Neuronal stem cell (in vitro differentiated cells): Measurements from ENCODE around the gene RAB6B.

Experiments used
- DNase-seq: peaks from one replicate; pipeline ENCODE4 v3.0.0-alpha.2; 2013; ENCODE audit warnings: low spot score
- H2AFZ ChIP-seq: one replicate; pipeline ENCODE4 v1.6.1; 2013; ENCODE audit warnings: mild to moderate bottlenecking, low read length, inconsistent platforms
- H2AK5ac ChIP-seq: 2 replicates; pipeline ENCODE4 v1.6.1; 2013; ENCODE audit warnings: low read depth, mild to moderate bottlenecking, inconsistent platforms, low read length, moderate library complexity, mixed read lengths
- H2BK120ac ChIP-seq: 2 replicates; pipeline ENCODE4 v1.6.1; 2013; ENCODE audit warnings: low read depth, mild to moderate bottlenecking, inconsistent platforms, low read length, moderate library complexity, mixed read lengths
- H2BK12ac ChIP-seq: one replicate; pipeline ENCODE4 v1.6.1; 2013; ENCODE audit warnings: low read length, inconsistent platforms
- H2BK15ac ChIP-seq: 2 replicates; pipeline ENCODE4 v1.6.1; 2013; ENCODE audit warnings: mild to moderate bottlenecking, low read length, inconsistent platforms, mixed read lengths
- H2BK5ac ChIP-seq: one replicate; pipeline ENCODE4 v1.6.1; 2013; ENCODE audit warnings: inconsistent platforms, mild to moderate bottlenecking, low read length, moderate library complexity
- H3K14ac ChIP-seq: one replicate; pipeline ENCODE4 v1.6.1; 2013; ENCODE audit warnings: low read length, inconsistent platforms
- H3K18ac ChIP-seq: 2 replicates; pipeline ENCODE4 v1.6.1; 2013; ENCODE audit warnings: low read length, inconsistent platforms
- H3K23ac ChIP-seq: 2 replicates; pipeline ENCODE4 v1.6.1; 2013; ENCODE audit warnings: low read depth, mild to moderate bottlenecking, mixed read lengths, low read length, inconsistent platforms; ENCODE audit not compliant: poor library complexity
- H3K27ac ChIP-seq: replicated peaks from 3 replicates; pipeline ENCODE4 v1.5.1; 2013; ENCODE audit warnings: low read length, inconsistent platforms
- H3K27me3 ChIP-seq, 3 experiments: 2 replicates each; pipeline ENCODE4 v1.6.1; 2013; ENCODE audit warnings: low read length in 3 of 3, mild to moderate bottlenecking in 2 of 3, inconsistent platforms in 1 of 3, low read depth in 1 of 3, mixed read lengths in 1 of 3, moderate library complexity in 1 of 3; ENCODE audit not compliant: control insufficient read depth in 3 of 3, insufficient read depth in 3 of 3
- H3K36me3 ChIP-seq, 2 donors: replicated peaks in 1 of 2; 2 replicates each; pipeline ENCODE4 v1.6.1; 2013; ENCODE audit warnings: low read length in 2 of 2; ENCODE audit not compliant: control insufficient read depth in 2 of 2, insufficient read depth in 2 of 2
- H3K4ac ChIP-seq: 2 replicates; pipeline ENCODE4 v1.6.1; 2013; ENCODE audit warnings: inconsistent platforms, mild to moderate bottlenecking, low read length, moderate library complexity
- H3K4me1 ChIP-seq, 2 donors: 1 replicate in 1 of 2; 2 replicates in 1 of 2; pipeline ENCODE4 v1.6.1; 2013; ENCODE audit warnings: low read length in 2 of 2, low read depth in 1 of 2; ENCODE audit not compliant: control insufficient read depth in 2 of 2, insufficient read depth in 1 of 2
- H3K4me2 ChIP-seq: one replicate; pipeline ENCODE4 v1.6.1; 2013; ENCODE audit warnings: mild to moderate bottlenecking, low read length, inconsistent platforms; ENCODE audit not compliant: insufficient read depth, poor library complexity, severe bottlenecking
- H3K4me3 ChIP-seq, 2 donors: 2 replicates each; pipeline ENCODE4 v1.5.1; 2013; ENCODE audit warnings: low read length in 2 of 2, mild to moderate bottlenecking in 2 of 2, inconsistent platforms in 1 of 2, moderate library complexity in 1 of 2
- H3K79me1 ChIP-seq: one replicate; pipeline ENCODE4 v1.6.1; 2013; ENCODE audit warnings: low read depth, mild to moderate bottlenecking, inconsistent platforms, low read length, moderate library complexity
- H3K9ac ChIP-seq: one replicate; pipeline ENCODE4 v1.6.1; 2013; ENCODE audit warnings: mild to moderate bottlenecking, low read depth, low read length, inconsistent platforms; ENCODE audit not compliant: poor library complexity
- H3K9me3 ChIP-seq, 2 donors: replicated peaks in 1 of 2; 2 replicates each; pipeline versions ENCODE3 to v1.6.1; 2013; ENCODE audit warnings: low read length in 2 of 2, mild to moderate bottlenecking in 2 of 2, inconsistent platforms in 1 of 2, low read depth in 1 of 2, mixed read lengths in 1 of 2, moderate library complexity in 1 of 2; ENCODE audit not compliant: control insufficient read depth in 2 of 2, insufficient read depth in 1 of 2
- H4K8ac ChIP-seq: one replicate; pipeline ENCODE4 v1.6.1; 2013; ENCODE audit warnings: low read depth, mild to moderate bottlenecking, inconsistent platforms, low read length, moderate library complexity
- H4K91ac ChIP-seq: one replicate; pipeline ENCODE4 v1.6.1; 2013; ENCODE audit warnings: low read length, low read depth, mild to moderate bottlenecking, inconsistent platforms; ENCODE audit not compliant: poor library complexity
- WGBS, 2 donors: extraction: QIAGEN DNeasy Blood & Tissue Kit; methylation state at CpG; one replicate each; pipeline ENCODE4 v1.1.7; 2013; ENCODE audit warnings: missing lambda C conversion rate in 2 of 2, mixed read lengths in 1 of 2; ENCODE audit not compliant: insufficient read length in 2 of 2, insufficient replicate concordance in 1 of 2; ENCODE audit errors: extremely low coverage in 2 of 2; 5-methylcytosine and 5-hydroxymethylcytosine counted together

RAB6B gene

DNA sequence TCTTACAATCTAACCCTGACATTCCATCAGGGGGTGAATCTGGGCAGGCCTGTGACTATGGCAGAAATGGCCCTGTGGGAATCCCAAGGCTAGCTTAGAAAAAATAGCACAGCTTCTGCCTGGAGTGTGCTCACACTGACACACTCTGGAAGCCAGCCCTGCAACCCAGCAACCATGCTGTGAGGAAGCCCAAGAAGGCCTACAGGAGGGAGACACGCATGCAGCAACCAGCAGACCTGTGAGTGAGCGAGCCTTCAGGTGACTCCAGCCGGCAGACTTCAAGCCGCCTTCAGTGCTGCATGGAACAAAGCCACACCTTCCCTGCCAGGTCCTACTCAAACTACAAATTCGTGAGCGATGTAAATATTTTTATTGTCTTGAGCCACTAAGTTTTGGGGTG lies 26.1 kb downstream of the RAB6B start:
- H2AK5ac ChIP-seq, result no peak overlapping the region
- WGBS, 2 donors, result no CpG with 5 or more reads among the region's 6 CpGs
- H4K91ac ChIP-seq, result no peak overlapping the region
- H2BK15ac ChIP-seq, result no peak overlapping the region
- no peak overlapping the region for H2BK12ac ChIP-seq
- no peaks in the 10 kb centered on the region for H3K79me1 ChIP-seq
- H3K9ac ChIP-seq, result no peak overlapping the region
- no peak overlapping the region for H3K18ac ChIP-seq
- H3K4me1 ChIP-seq, result peaks cover 0 to 17% of the 10 kb centered on the region in 2 donors
- no peak overlapping the region for H3K27ac ChIP-seq
- no peaks in the 10 kb centered on the region for H3K9me3 ChIP-seq
- H2BK120ac ChIP-seq, result no peak overlapping the region
- no peak overlapping the region for H3K14ac ChIP-seq
- no peak overlapping the region for H2AFZ ChIP-seq
- no peaks in the 10 kb centered on the region for H3K36me3 ChIP-seq
- no peak overlapping the region for H4K8ac ChIP-seq
- H2BK5ac ChIP-seq, result no peak overlapping the region
- no peak overlapping the region for H3K4me2 ChIP-seq
- no peak for DNase-seq
- H3K4me3 ChIP-seq, result no peak overlapping the region
- no peak overlapping the region for H3K23ac ChIP-seq
- peaks cover 0 to 29% (median 0%) of the 10 kb centered on the region in 3 experiments for H3K27me3 ChIP-seq
- no peak overlapping the region for H3K4ac ChIP-seq

DNA sequence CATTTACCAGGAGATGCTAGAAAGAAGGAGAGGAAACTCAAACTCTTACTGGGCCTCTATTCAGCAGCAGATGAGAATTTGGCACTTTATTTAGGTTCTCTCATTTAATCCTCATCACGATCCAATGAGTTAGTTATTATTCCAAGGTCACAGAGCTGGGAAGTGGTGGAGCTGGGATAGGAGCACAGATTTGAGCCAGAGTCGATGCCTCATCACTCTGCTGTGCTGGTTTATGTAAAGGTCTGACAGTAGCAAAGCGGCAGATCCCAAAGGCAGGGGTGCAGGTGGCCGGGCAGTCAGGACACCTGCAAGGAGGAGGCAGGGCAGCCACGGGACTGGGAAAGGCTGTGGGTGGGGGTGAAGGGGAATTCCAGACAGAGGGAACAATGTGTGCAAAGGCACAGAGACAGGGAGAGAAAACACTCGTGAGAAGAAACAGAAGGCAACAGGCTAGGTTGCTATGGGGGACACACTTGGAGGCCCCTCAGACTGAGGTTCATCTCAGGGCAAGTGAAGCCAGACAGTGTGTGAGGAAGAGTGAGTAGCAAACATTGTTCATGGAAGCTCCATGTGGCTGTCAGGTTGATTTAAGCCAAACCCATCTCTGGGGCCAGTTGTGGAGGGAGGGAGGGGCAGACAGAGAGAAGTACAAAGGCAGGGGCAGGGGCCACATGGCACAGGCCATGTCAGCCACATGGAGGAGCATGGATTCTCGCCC lies 26.8 kb downstream of the RAB6B start:
- H2BK15ac ChIP-seq, result no peak overlapping the region
- peaks cover 0 to 29% (median 0%) of the 10 kb centered on the region in 3 experiments for H3K27me3 ChIP-seq
- H3K18ac ChIP-seq, result no peak overlapping the region
- no peak overlapping the region for H3K14ac ChIP-seq
- no peak overlapping the region for H3K27ac ChIP-seq
- H3K9me3 ChIP-seq, result no peaks in the 10 kb centered on the region
- H3K4me2 ChIP-seq, result no peak overlapping the region
- H3K4ac ChIP-seq, result no peak overlapping the region
- no peak for DNase-seq
- no peak overlapping the region for H4K8ac ChIP-seq
- H2BK12ac ChIP-seq, result no peak overlapping the region
- H3K23ac ChIP-seq, result no peak overlapping the region
- no peak overlapping the region for H2BK120ac ChIP-seq
- H3K36me3 ChIP-seq, result no peaks in the 10 kb centered on the region
- peaks cover 0 to 17% of the 10 kb centered on the region in 2 donors for H3K4me1 ChIP-seq
- no peak overlapping the region for H2AK5ac ChIP-seq
- H2AFZ ChIP-seq, result no peak overlapping the region
- WGBS, 2 donors, result no CpG with 5 or more reads among the region's 7 CpGs
- H2BK5ac ChIP-seq, result no peak overlapping the region
- H4K91ac ChIP-seq, result no peak overlapping the region
- no peak overlapping the region for H3K4me3 ChIP-seq
- H3K9ac ChIP-seq, result no peak overlapping the region
- H3K79me1 ChIP-seq, result no peaks in the 10 kb centered on the region

DNA sequence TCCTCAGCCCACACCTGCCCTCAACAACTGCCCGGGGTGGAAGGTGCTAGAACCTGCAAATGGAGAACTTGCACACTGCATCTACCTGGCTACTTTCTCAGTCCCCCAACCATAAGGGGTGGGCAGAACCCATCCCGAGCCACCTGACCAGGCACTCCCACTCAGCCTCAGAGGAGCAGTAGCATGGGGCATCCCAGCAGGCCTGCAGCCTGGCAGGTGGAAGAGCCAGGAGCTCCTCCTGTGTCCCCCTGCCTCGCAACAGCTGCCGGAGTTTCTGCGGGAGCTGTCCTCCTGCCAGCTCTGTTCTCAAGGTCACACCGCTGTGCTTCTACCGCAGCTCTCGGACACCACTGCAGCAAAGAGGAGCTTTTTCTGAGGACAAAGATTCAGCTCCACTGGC lies 27.5 kb downstream of the RAB6B start:
- Histone ChIP-seq H3K36me3 (no peaks in the 10 kb centered on the region), H4K8ac (no peak overlapping the region), H2AK5ac (no peak overlapping the region), H3K14ac (no peak overlapping the region), H2BK120ac (no peak overlapping the region), H2BK12ac (no peak overlapping the region), H2BK5ac (no peak overlapping the region), H3K79me1 (no peaks in the 10 kb centered on the region), H3K4me2 (no peak overlapping the region), H4K91ac (no peak overlapping the region), H3K4ac (no peak overlapping the region), H3K23ac (no peak overlapping the region), H3K18ac (no peak overlapping the region), H3K27me3 (peaks cover 0 to 29% (median 0%) of the 10 kb centered on the region in 3 experiments), H3K9ac (no peak overlapping the region), H3K4me1 (peaks cover 0 to 15% of the 10 kb centered on the region in 2 donors), H2BK15ac (no peak overlapping the region), H2AFZ (no peak overlapping the region), H3K27ac (no peak overlapping the region), H3K9me3 (no peaks in the 10 kb centered on the region), H3K4me3 (no peak overlapping the region)
- no CpG with 5 or more reads among the region's 8 CpGs for WGBS, 2 donors
- no peak for DNase-seq

DNA sequence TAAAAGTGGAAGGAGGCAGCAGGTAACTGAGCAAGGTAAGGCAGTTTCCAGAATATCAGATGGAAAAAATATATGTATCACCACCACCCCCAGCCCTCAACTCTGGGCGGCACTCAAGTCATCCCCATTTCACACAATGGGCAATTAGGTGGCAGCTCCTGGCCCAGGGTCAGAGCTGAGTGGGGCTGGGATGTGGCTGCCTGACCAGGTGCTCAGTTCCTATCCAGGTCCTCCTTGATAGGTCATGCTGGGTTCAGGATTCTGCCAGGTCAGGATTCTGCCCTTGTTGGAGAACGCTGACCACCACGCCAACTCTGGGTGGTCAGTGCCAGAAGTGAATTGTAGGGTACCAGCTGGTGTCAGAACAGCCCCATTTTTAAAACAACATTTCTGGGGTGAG lies 29.5 kb downstream of the RAB6B start:
- peaks cover 1% of the 10 kb centered on the region for H3K79me1 ChIP-seq
- H3K4me2 ChIP-seq, result no peak overlapping the region
- no peak overlapping the region for H2BK120ac ChIP-seq
- H2BK15ac ChIP-seq, result no peak overlapping the region
- H3K18ac ChIP-seq, result no peak overlapping the region
- no peak overlapping the region for H3K23ac ChIP-seq
- no peak overlapping the region for H2BK12ac ChIP-seq
- no peaks in the 10 kb centered on the region for H3K36me3 ChIP-seq
- H3K4me1 ChIP-seq, result peaks cover 0 to 5% of the 10 kb centered on the region in 2 donors
- DNase-seq, result no peak
- H4K8ac ChIP-seq, result no peak overlapping the region
- H2AK5ac ChIP-seq, result no peak overlapping the region
- H3K9me3 ChIP-seq, result no peaks in the 10 kb centered on the region
- WGBS, 2 donors, result no CpG with 5 or more reads among the region's 3 CpGs
- H3K9ac ChIP-seq, result peak overlapping the region; percentile 0
- no peak overlapping the region for H3K4ac ChIP-seq
- peaks cover 0 to 30% (median 0%) of the 10 kb centered on the region in 3 experiments for H3K27me3 ChIP-seq
- no peak overlapping the region for H3K4me3 ChIP-seq
- H3K14ac ChIP-seq, result no peak overlapping the region
- H4K91ac ChIP-seq, result no peak overlapping the region
- H3K27ac ChIP-seq, result no peak overlapping the region
- H2AFZ ChIP-seq, result no peak overlapping the region
- no peak overlapping the region for H2BK5ac ChIP-seq
